SK-N-MC (cell line): Measurements from ENCODE around the gene ADK.

Experiments used
- EZH2 ChIP-seq: fragments of 200-600 bp; sonication (generic); IDR thresholded peaks from one replicate; pipeline ENCODE4 v1.6.1; 2017; ENCODE audit warnings: antibody characterized with exemption
- POLR2AphosphoS5 ChIP-seq: IDR thresholded peaks from 2 replicates; pipeline ENCODE4 v1.6.1; 2012; ENCODE audit warnings: mild to moderate bottlenecking, low read depth, low read length, borderline replicate concordance

GRCh38 chr10:74575191-74575720, 424.2 kb downstream of the ADK start:
- TF ChIP-seq EZH2 (no peak), POLR2AphosphoS5 (no peak)
